ENCODE results near the gene MEP1B.

MEP1B gene

GRCh38 chr18:32183503-32183902 is 6.3 kb upstream of the MEP1B start:
- TF ChIP-seq CTCF (IDR thresholded peaks at IDR 0.05; ENCODE audit: low read depth, low read length), result no peak
- no peak overlapping the region for H3K4me3 ChIP-seq (replicated peaks in 1 of 2; ENCODE audit: low read depth in 2 of 2, low read length in 2 of 2)
- no peak for DNase-seq (ENCODE audit: low read depth in 2 of 2)

- DNase-seq (ENCODE audit: low read depth in 2 of 2), result no peak
Measured at GRCh38 chr18:32190209-32190608, 370 bp downstream of the MEP1B start.

GRCh38 chr18:32195881-32196815 is 6.3 kb downstream of the MEP1B start:
- TF ChIP-seq CTCF (IDR thresholded peaks at IDR 0.05; ENCODE audit: low read depth, low read length), result no peak
- no peak overlapping the region for H3K4me3 ChIP-seq (replicated peaks in 1 of 2; ENCODE audit: low read depth in 2 of 2, low read length in 2 of 2)
- DNase-seq (ENCODE audit: low read depth in 2 of 2), result no peak

More at GRCh38 chr18:32190209-32190608, 370 bp downstream of the MEP1B start:
- H3K4me3 ChIP-seq (replicated peaks in 1 of 2; ENCODE audit: low read depth in 2 of 2, low read length in 2 of 2), result no peak overlapping the region
- no peak for TF ChIP-seq CTCF (IDR thresholded peaks at IDR 0.05; ENCODE audit: low read depth, low read length)

- no peak for DNase-seq (ENCODE audit: low read depth in 2 of 2)
- no peak overlapping the region for H3K4me3 ChIP-seq (replicated peaks in 1 of 2; ENCODE audit: low read depth in 2 of 2, low read length in 2 of 2)
- no peak for TF ChIP-seq CTCF (IDR thresholded peaks at IDR 0.05; ENCODE audit: low read depth, low read length)
Measured at GRCh38 chr18:32200766-32201165, 10.9 kb downstream of the MEP1B start.

GRCh38 chr18:32201948-32202672 is 12.3 kb downstream of the MEP1B start:
- no peak overlapping the region for H3K4me3 ChIP-seq (replicated peaks in 1 of 2; ENCODE audit: low read depth in 2 of 2, low read length in 2 of 2)
- TF ChIP-seq CTCF (IDR thresholded peaks at IDR 0.05; ENCODE audit: low read depth, low read length), result no peak
- no peak for DNase-seq (ENCODE audit: low read depth in 2 of 2)

GRCh38 chr18:32208023-32208422 is 18.2 kb downstream of the MEP1B start:
- no peak overlapping the region for H3K4me3 ChIP-seq (replicated peaks in 1 of 2; ENCODE audit: low read depth in 2 of 2, low read length in 2 of 2)
- DNase-seq (ENCODE audit: low read depth in 2 of 2), result no peak
- no peak for TF ChIP-seq CTCF (IDR thresholded peaks at IDR 0.05; ENCODE audit: low read depth, low read length)

Data from cardiac fibroblast (primary cell).